ENCODE measurements around the gene HBZ. TPM values are rescaled to one million over a fixed set of nuclear protein-coding genes. Genes with fewer than 3 reads are reported as not detected.
"Not testable (repeated sequence)": the region's sequence is repeated elsewhere in the genome, so short reads cannot be mapped to it uniquely, and the experiment has no call there.

Gene HBZ
- polyA plus RNA-seq, 4 donors = 1.4 to 2.5 (median 2.0) TPM

- DNase-seq (ENCODE audit: low read depth in 4 of 4, low spot score in 2 of 4) = not testable (repeated sequence)
These were observed 11.8 kb downstream of the HBZ start for GRCh38 chr16:164134-164823.

GRCh38 chr16:164827-165538 is 12.5 kb downstream of the HBZ start:
- DNase-seq (ENCODE audit: low read depth in 4 of 4, low spot score in 2 of 4) = no peak

- DNase-seq (ENCODE audit: low read depth in 4 of 4, low spot score in 2 of 4) = no peak
These were observed 13.3 kb downstream of the HBZ start, which contains the start of gene HBM for GRCh38 chr16:165539-166374. Gene HBM (plus strand): TSS chr16:165978. CDS start chr16:165998, 20 bp downstream.

GRCh38 chr16:166375-167121 is 14.1 kb downstream of the HBZ start:
- no peak for DNase-seq (ENCODE audit: low read depth in 4 of 4, low spot score in 2 of 4)

- no peak for DNase-seq (ENCODE audit: low read depth in 4 of 4, low spot score in 2 of 4)
These were observed 14.8 kb downstream of the HBZ start for GRCh38 chr16:167122-167690.

- no peak for DNase-seq (ENCODE audit: low read depth in 4 of 4, low spot score in 2 of 4)
These were observed 16.0 kb downstream of the HBZ start for GRCh38 chr16:168424-168823.

- no peak for DNase-seq (ENCODE audit: low read depth in 4 of 4, low spot score in 2 of 4)
These were observed 16.6 kb downstream of the HBZ start for GRCh38 chr16:169014-169413.

- DNase-seq (ENCODE audit: low read depth in 4 of 4, low spot score in 2 of 4) = not testable (repeated sequence)
These were observed 17.7 kb downstream of the HBZ start for GRCh38 chr16:170088-170507.

- no peak for DNase-seq (ENCODE audit: low read depth in 4 of 4, low spot score in 2 of 4)
These were observed 18.3 kb downstream of the HBZ start for GRCh38 chr16:170788-171187.

GRCh38 chr16:172374-172941 is 20.0 kb downstream of the HBZ start, which contains the start of gene HBA2:
Gene HBA2 (plus strand): TSS chr16:172876. CDS start chr16:172913, 37 bp downstream.
- not testable (repeated sequence) for DNase-seq (ENCODE audit: low read depth in 4 of 4, low spot score in 2 of 4)

- not testable (repeated sequence) for DNase-seq (ENCODE audit: low read depth in 4 of 4, low spot score in 2 of 4)
These were observed 20.9 kb downstream of the HBZ start for GRCh38 chr16:173211-173854.

GRCh38 chr16:173928-174769 is 21.7 kb downstream of the HBZ start:
- not testable (repeated sequence) for DNase-seq (ENCODE audit: low read depth in 4 of 4, low spot score in 2 of 4)

- no peak for DNase-seq (ENCODE audit: low read depth in 4 of 4, low spot score in 2 of 4)
These were observed 22.8 kb downstream of the HBZ start for GRCh38 chr16:175011-175949.

GRCh38 chr16:176006-176405 is 23.6 kb downstream of the HBZ start:
- not testable (repeated sequence) for DNase-seq (ENCODE audit: low read depth in 4 of 4, low spot score in 2 of 4)

- DNase-seq (ENCODE audit: low read depth in 4 of 4, low spot score in 2 of 4) = not testable (repeated sequence)
These were observed 24.3 kb downstream of the HBZ start, which contains the start of gene HBA1 for GRCh38 chr16:176477-177382. Gene HBA1 (plus strand): TSS chr16:176680. CDS start chr16:176717, 37 bp downstream.

- DNase-seq (ENCODE audit: low read depth in 4 of 4, low spot score in 2 of 4) = no peak
These were observed 25.0 kb downstream of the HBZ start for GRCh38 chr16:177394-177822.

Data from left renal cortex interstitium (tissue), 4 donors.